Adrenal gland (tissue), 12 donors: ENCODE measurements around the gene CAMK2A. TPM values are rescaled to one million over a fixed set of nuclear protein-coding genes. Genes with fewer than 3 reads are reported as not detected.

ENCODE experiments used
- DNase-seq, 7 donors: peaks; one replicate each; pipeline ENCODE4 v3.0.0-alpha.2; 2019 to 2020
- H3K27ac ChIP-seq, 5 donors: fragments of 200-600 bp; sonication (generic) in 4 of 5; 1 replicate in 3 of 5; 2 replicates in 2 of 5; pipeline versions ENCODE4 v1.5.1 to v1.8.0; 2016 to 2020; ENCODE audit warnings: mild to moderate bottlenecking in 1 of 5
- H3K27me3 ChIP-seq: fragments of 200-600 bp; 2 replicates; pipeline ENCODE4 v1.8.0; 2021
- H3K36me3 ChIP-seq, 2 donors: fragments of 200-600 bp; replicated peaks in 1 of 2; 1 replicate in 1 of 2; 2 replicates in 1 of 2; pipeline versions ENCODE4 v1.5.1 to v1.8.0; 2018 to 2022
- H3K4me1 ChIP-seq, 2 donors: fragments of 200-600 bp; replicated peaks in 1 of 2; 1 replicate in 1 of 2; 2 replicates in 1 of 2; pipeline versions ENCODE4 v1.5.1 to v1.8.0; 2018 to 2021
- H3K4me3 ChIP-seq, 4 donors: fragments of 200-600 bp; sonication (generic) in 3 of 4; one replicate each; pipeline ENCODE4 v1.5.1; 2016 to 2018
- H3K9me3 ChIP-seq, 3 donors: fragments of 200-600 bp; sonication (generic) in 1 of 3; replicated peaks in 1 of 3; 1 replicate in 2 of 3; 2 replicates in 1 of 3; pipeline versions ENCODE4 v1.5.1 to v1.8.0; 2016 to 2021
- POLR2A ChIP-seq, 2 donors: fragments of 450-650 bp; IDR thresholded peaks; one replicate each; pipeline ENCODE4 v1.6.1; 2017; ENCODE audit warnings: antibody characterized with exemption in 2 of 2, mild to moderate bottlenecking in 2 of 2, moderate library complexity in 1 of 2
- WGBS, 4 donors: extraction: QIAGEN DNeasy Blood & Tissue Kit in 2 of 4; methylation state at CpG; one replicate each; pipeline versions ENCODE4 v1.1.5 to v1.1.7; 2013 to 2017; 5-methylcytosine and 5-hydroxymethylcytosine counted together
- intact Hi-C, 2 donors: fragments of 100-400 bp; cut with DNase I; formaldehyde crosslinking; loops; one replicate each; pipeline versions ENCODE4 v1.14.1 to v1.15.0; 2022 to 2023
- polyA plus RNA-seq, 3 donors: library from polyadenylated mRNA; stranded (reverse); fragments of 200-250 nt in 2 of 3; fragments of 350-450 nt in 1 of 3; fragmentation: Illumina TruSeq in 1 of 3; extraction: RNeasy Lipid Tissue Mini Kit (QIAGEN cat#74804) in 1 of 3; gene quantifications; one replicate each; pipeline ENCODE4 v1.2.3, GENCODE V29; 2013 to 2014
- total RNA-seq, 9 donors: library from RNA; depleted of rRNA in 4 of 9; stranded (reverse); fragments of >200 nt in 4 of 9; fragments of 120-200 nt in 1 of 9; fragmentation: NEBNext Ultra II Directional in 1 of 9; extraction: Animal tissue kit (Norgen Biotek cat#: 25700) in 1 of 9; gene quantifications; one replicate each; pipeline versions ENCODE4 v1.1.0 to v1.2.4, GENCODE V29; 2013 to 2023
- TF ChIP-seq, protein P1 (sequence below), 6 experiments: fragments of 450-650 bp in 4 of 6; fragments of 200-600 bp in 2 of 6; sonication (generic) in 1 of 6; IDR thresholded peaks; 1 replicate in 5 of 6; 2 replicates in 1 of 6; pipeline versions ENCODE4 v1.5.1 to v1.8.0; 2016 to 2021; ENCODE audit warnings: antibody characterized with exemption in 6 of 6, mild to moderate bottlenecking in 2 of 6, moderate library complexity in 1 of 6
- donor health status: healthy with polysubstance abuse.
- donor health status: Bipolar disorder and iron deficiency.
- donor health status: DM: yes; HTN: yes; CAD: no.
- donor health status: DM: no; HTN: no; CAD: no.
- donor health status: DM: no; HTN: no; CAD: no.
- donor health status: DM: yes; HTN: yes; CAD: no.

The CAMK2A gene
- total and polyA plus RNA-seq, 12 donors: 0.23 to 1.3 (median 0.64) TPM; not detected in 3

DNA sequence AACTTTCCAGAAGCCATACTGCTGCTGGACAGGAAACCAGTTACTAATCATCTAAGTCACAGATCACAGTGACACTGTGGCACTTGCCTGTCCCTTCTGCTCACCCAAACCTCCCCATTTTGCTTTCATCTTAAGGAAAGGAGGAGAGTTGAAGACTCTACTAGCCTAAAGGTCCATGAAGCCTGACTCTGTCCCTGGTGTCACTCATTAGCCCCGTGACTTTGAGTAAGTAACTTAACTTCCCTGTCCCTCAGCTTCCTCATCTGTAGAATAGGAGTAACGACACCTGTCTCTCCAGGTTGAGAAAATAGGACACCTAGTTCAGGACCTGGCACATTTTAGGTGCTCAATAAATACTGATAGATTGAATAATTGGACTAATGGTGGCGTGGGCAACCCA is 100.2 kb downstream of the CAMK2A start:
- Histone ChIP-seq H3K4me1 (no peaks in the 10 kb centered on the region), H3K9me3 (no peaks in the 10 kb centered on the region), H3K36me3 (no peaks in the 10 kb centered on the region), H3K27me3 (peaks cover 23% of the 10 kb centered on the region), H3K4me3 (no peak overlapping the region), H3K27ac (no peak overlapping the region)
- WGBS, 4 donors: 59 to 74% (median 69%) methylated on average over 3 of the region's 3 CpGs
- TF ChIP-seq, protein P1, sequence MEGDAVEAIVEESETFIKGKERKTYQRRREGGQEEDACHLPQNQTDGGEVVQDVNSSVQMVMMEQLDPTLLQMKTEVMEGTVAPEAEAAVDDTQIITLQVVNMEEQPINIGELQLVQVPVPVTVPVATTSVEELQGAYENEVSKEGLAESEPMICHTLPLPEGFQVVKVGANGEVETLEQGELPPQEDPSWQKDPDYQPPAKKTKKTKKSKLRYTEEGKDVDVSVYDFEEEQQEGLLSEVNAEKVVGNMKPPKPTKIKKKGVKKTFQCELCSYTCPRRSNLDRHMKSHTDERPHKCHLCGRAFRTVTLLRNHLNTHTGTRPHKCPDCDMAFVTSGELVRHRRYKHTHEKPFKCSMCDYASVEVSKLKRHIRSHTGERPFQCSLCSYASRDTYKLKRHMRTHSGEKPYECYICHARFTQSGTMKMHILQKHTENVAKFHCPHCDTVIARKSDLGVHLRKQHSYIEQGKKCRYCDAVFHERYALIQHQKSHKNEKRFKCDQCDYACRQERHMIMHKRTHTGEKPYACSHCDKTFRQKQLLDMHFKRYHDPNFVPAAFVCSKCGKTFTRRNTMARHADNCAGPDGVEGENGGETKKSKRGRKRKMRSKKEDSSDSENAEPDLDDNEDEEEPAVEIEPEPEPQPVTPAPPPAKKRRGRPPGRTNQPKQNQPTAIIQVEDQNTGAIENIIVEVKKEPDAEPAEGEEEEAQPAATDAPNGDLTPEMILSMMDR (IDR thresholded peaks at IDR 0.05): no peak
- no peak for TF ChIP-seq POLR2A (IDR thresholded peaks at IDR 0.05)
- intact Hi-C loops: no loop called here
- no peak for DNase-seq

DNA sequence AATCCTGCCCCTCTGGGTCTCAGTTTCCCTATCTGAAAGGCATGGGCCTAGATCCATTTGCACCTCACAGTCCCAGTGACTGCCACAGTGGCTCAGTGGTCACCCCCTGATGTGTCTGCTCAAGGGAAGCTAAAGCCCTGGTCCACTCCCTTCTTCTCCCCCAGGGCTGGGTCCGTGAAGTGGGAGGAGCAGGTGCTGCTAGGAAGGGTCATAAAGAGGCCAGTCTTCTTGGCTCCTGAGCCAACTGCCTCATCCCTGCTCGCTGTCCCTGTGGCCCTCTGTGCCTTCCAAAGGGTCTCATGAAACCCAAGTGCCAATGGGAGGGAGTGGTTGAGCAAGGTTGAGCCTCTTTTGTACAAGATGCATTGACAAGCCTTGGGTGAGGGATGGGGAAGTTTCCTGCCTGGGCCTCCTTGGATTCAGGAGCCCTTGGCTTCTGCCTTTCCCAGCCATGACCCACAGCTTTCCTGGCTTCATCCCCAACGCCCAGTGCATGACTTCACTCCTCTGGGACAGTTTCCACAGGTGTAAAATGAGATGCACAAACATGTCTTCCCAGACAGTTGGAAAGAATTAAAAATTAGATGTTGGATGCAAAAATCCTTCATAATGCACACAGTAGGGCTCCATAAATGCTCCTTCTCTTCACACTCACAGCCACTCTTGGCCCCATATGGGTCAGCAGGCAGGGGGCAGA is 101.3 kb downstream of the CAMK2A start:
- 56 to 70% (median 61%) methylated on average over 3 of the region's 3 CpGs for WGBS, 4 donors
- no peak overlapping the region for H3K27ac ChIP-seq
- no peak for TF ChIP-seq POLR2A (IDR thresholded peaks at IDR 0.05)
- TF ChIP-seq, protein P1 (IDR thresholded peaks at IDR 0.05): no peak
- H3K4me1 ChIP-seq: no peaks in the 10 kb centered on the region
- H3K9me3 ChIP-seq: no peaks in the 10 kb centered on the region
- DNase-seq: no peak
- intact Hi-C loops: no loop called here
- H3K27me3 ChIP-seq: peaks cover 23% of the 10 kb centered on the region
- no peaks in the 10 kb centered on the region for H3K36me3 ChIP-seq
- no peak overlapping the region for H3K4me3 ChIP-seq

DNA sequence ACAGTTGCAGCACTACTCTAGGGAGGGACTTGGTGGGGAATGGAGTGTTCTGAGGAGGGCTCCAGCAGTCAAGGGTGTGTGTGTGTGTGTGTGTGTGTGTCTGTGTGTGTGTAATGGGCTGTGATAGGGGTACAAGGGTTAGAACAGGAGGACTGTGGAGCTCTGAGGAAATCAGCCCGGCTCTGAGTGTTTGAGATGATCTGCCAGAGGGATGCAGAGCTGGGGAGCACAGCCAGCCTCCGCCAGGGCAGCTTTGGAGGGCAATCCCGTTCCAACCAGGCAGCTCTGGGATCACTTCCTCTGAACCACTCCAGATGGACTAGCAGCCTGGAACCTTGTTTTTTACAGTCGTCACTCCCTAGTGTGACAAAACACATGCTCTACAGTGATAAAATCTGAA is 102.7 kb downstream of the CAMK2A start:
- TF ChIP-seq, protein P1 (IDR thresholded peaks at IDR 0.05): no peak
- TF ChIP-seq POLR2A (IDR thresholded peaks at IDR 0.05): no peak
- H3K27me3 ChIP-seq: peaks cover 23% of the 10 kb centered on the region
- no peak overlapping the region for H3K4me3 ChIP-seq
- no peaks in the 10 kb centered on the region for H3K36me3 ChIP-seq
- intact Hi-C loops: no loop called here
- no peaks in the 10 kb centered on the region for H3K9me3 ChIP-seq
- no peak overlapping the region for H3K27ac ChIP-seq
- DNase-seq: no peak
- WGBS, 4 donors: 48 to 74% (median 70%) methylated on average over 4 of the region's 4 CpGs
- no peaks in the 10 kb centered on the region for H3K4me1 ChIP-seq

DNA sequence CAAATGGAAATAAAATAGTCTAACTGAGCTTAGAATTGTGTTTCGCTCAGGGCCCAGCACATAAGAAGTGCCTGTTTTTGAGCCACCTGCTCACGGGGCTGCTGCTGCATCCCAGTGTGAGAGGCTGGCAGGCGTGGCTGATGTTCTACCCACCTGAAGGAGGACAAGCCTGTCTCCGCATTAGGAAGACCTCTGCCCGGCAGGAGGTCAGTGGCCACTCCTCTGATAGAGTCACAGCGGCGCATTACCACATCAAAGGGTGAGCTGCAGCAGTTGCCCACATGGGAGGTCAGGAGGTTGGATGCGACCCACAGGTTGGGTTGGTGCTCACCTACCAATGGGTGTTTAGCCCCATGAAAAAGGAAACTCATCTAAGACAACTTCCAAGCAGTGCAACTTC is 103.4 kb downstream of the CAMK2A start:
- no peaks in the 10 kb centered on the region for H3K9me3 ChIP-seq
- TF ChIP-seq, protein P1 (IDR thresholded peaks at IDR 0.05): no peak
- no peak for TF ChIP-seq POLR2A (IDR thresholded peaks at IDR 0.05)
- H3K27me3 ChIP-seq: peaks cover 23% of the 10 kb centered on the region
- intact Hi-C loops: no loop called here
- H3K4me3 ChIP-seq: no peak overlapping the region
- no peak for DNase-seq
- H3K36me3 ChIP-seq: no peaks in the 10 kb centered on the region
- WGBS, 4 donors: 85 to 96% (median 94%) methylated on average over 5 to 8 of the region's 8 CpGs
- H3K4me1 ChIP-seq: peaks cover 0 to under 1% of the 10 kb centered on the region in 2 donors
- no peak overlapping the region for H3K27ac ChIP-seq
